GM12878 (cell line): ENCODE data around the gene TCEANC2.

ENCODE experiments used
- CTCF ChIP-seq, 3 experiments: IDR thresholded peaks in 2 of 3; conservative IDR thresholded peaks in 1 of 3; 2 replicates each; pipeline ENCODE4 v1.5.1; 2011; ENCODE audit warnings: low read depth in 3 of 3, low read length in 3 of 3, mild to moderate bottlenecking in 3 of 3, control low read depth in 2 of 3, moderate library complexity in 2 of 3, inconsistent platforms in 1 of 3, mixed read lengths in 1 of 3; ENCODE audit not compliant: control insufficient read depth in 2 of 3, insufficient read depth in 1 of 3; ENCODE audit errors: extremely low read depth in 1 of 3
- HDAC2 ChIP-seq: fragments of 200-600 bp; sonication (generic); IDR thresholded peaks from 2 replicates; pipeline ENCODE4 v1.6.1; 2017
- JUND ChIP-seq: IDR thresholded peaks from 2 replicates; pipeline ENCODE4 v1.6.1; 2012; ENCODE audit warnings: low read depth, mild to moderate bottlenecking, low read length, improper control_type of control experiment, moderate library complexity
- NFIC ChIP-seq: IDR thresholded peaks from 2 replicates; pipeline ENCODE4 v1.6.1; 2012; ENCODE audit warnings: low read depth, mild to moderate bottlenecking, inconsistent platforms, low read length, moderate library complexity
- NRF1 ChIP-seq: conservative IDR thresholded peaks from 2 replicates; pipeline ENCODE4 v1.6.1; 2011; ENCODE audit warnings: mild to moderate bottlenecking, low read depth, low read length, improper control_type of control experiment
- POLR2AphosphoS5 ChIP-seq: IDR thresholded peaks from 2 replicates; pipeline ENCODE4 v1.6.1; 2011; ENCODE audit warnings: mild to moderate bottlenecking, low read length, inconsistent platforms
- TAF1 ChIP-seq: IDR thresholded peaks from 2 replicates; pipeline ENCODE4 v1.6.1; 2011; ENCODE audit warnings: mild to moderate bottlenecking, low read depth, low read length, borderline replicate concordance
- TBL1XR1 ChIP-seq: IDR thresholded peaks from 2 replicates; pipeline ENCODE4 v1.6.1; 2012; ENCODE audit warnings: low read depth, low read length, improper control_type of control experiment
- ZNF687 ChIP-seq: fragments of 450-650 bp; IDR thresholded peaks from 2 replicates; pipeline ENCODE4 v1.6.1; 2017; ENCODE audit warnings: mild to moderate bottlenecking, moderate library complexity
- TF ChIP-seq, protein P1 (sequence below): IDR thresholded peaks from 2 replicates; pipeline ENCODE4 v1.6.1; 2012; ENCODE audit warnings: mild to moderate bottlenecking, low read depth, low read length
- TF ChIP-seq, protein P2 (sequence below): fragments of 450-650 bp; IDR thresholded peaks from 2 replicates; pipeline ENCODE4 v1.6.1; 2018; ENCODE audit warnings: borderline replicate concordance, mild to moderate bottlenecking; ENCODE audit not compliant: partially characterized antibody
- TF ChIP-seq, protein P3 (sequence below): IDR thresholded peaks from 2 replicates; pipeline ENCODE4 v1.6.1; 2011; ENCODE audit warnings: low read depth, mild to moderate bottlenecking, low read length, moderate library complexity, borderline replicate concordance; ENCODE audit errors: extremely low read depth

- TF ChIP-seq, protein P1, sequence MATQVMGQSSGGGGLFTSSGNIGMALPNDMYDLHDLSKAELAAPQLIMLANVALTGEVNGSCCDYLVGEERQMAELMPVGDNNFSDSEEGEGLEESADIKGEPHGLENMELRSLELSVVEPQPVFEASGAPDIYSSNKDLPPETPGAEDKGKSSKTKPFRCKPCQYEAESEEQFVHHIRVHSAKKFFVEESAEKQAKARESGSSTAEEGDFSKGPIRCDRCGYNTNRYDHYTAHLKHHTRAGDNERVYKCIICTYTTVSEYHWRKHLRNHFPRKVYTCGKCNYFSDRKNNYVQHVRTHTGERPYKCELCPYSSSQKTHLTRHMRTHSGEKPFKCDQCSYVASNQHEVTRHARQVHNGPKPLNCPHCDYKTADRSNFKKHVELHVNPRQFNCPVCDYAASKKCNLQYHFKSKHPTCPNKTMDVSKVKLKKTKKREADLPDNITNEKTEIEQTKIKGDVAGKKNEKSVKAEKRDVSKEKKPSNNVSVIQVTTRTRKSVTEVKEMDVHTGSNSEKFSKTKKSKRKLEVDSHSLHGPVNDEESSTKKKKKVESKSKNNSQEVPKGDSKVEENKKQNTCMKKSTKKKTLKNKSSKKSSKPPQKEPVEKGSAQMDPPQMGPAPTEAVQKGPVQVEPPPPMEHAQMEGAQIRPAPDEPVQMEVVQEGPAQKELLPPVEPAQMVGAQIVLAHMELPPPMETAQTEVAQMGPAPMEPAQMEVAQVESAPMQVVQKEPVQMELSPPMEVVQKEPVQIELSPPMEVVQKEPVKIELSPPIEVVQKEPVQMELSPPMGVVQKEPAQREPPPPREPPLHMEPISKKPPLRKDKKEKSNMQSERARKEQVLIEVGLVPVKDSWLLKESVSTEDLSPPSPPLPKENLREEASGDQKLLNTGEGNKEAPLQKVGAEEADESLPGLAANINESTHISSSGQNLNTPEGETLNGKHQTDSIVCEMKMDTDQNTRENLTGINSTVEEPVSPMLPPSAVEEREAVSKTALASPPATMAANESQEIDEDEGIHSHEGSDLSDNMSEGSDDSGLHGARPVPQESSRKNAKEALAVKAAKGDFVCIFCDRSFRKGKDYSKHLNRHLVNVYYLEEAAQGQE: no peak
- TF ChIP-seq TAF1 (no peak), CTCF (IDR thresholded peaks at IDR 0.05 in 2 of 3, conservative IDR thresholded peaks at IDR 0.05 in 1 of 3; ENCODE audit: control insufficient read depth in 2 of 3, extremely low read depth in 1 of 3, insufficient read depth in 1 of 3, low read depth in 3 of 3, low read length in 3 of 3) (no peak), NFIC (no peak), POLR2AphosphoS5 (no peak), ZNF687 (0 out of 2 replicates have a peak, but pooled peaks have one; percentile 21), JUND (no peak), NRF1 (no peak), HDAC2 (no peak), TBL1XR1 (no peak)
- TF ChIP-seq, protein P2, sequence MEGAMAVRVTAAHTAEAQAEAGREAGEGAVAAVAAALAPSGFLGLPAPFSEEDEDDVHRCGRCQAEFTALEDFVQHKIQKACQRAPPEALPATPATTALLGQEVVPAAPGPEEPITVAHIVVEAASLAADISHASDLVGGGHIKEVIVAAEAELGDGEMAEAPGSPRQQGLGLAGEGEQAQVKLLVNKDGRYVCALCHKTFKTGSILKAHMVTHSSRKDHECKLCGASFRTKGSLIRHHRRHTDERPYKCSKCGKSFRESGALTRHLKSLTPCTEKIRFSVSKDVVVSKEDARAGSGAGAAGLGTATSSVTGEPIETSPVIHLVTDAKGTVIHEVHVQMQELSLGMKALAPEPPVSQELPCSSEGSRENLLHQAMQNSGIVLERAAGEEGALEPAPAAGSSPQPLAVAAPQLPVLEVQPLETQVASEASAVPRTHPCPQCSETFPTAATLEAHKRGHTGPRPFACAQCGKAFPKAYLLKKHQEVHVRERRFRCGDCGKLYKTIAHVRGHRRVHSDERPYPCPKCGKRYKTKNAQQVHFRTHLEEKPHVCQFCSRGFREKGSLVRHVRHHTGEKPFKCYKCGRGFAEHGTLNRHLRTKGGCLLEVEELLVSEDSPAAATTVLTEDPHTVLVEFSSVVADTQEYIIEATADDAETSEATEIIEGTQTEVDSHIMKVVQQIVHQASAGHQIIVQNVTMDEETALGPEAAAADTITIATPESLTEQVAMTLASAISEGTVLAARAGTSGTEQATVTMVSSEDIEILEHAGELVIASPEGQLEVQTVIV: no peak
- TF ChIP-seq, protein P3, sequence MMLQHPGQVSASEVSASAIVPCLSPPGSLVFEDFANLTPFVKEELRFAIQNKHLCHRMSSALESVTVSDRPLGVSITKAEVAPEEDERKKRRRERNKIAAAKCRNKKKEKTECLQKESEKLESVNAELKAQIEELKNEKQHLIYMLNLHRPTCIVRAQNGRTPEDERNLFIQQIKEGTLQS: no peak
These were observed 483 bp downstream of the TCEANC2 start for GRCh38 chr1:54053745-54054437.
